ENCODE results near the gene SRPK2.
"Not testable (repeated sequence)": the region's sequence is repeated elsewhere in the genome, so short reads cannot be mapped to it uniquely, and the experiment has no call there.

Gene SRPK2

GRCh38 chr7:105304040-105304895, 84.5 kb downstream of the SRPK2 start:
- peak; percentile 100 for DNase-seq (ENCODE audit: low spot score)

DNA sequence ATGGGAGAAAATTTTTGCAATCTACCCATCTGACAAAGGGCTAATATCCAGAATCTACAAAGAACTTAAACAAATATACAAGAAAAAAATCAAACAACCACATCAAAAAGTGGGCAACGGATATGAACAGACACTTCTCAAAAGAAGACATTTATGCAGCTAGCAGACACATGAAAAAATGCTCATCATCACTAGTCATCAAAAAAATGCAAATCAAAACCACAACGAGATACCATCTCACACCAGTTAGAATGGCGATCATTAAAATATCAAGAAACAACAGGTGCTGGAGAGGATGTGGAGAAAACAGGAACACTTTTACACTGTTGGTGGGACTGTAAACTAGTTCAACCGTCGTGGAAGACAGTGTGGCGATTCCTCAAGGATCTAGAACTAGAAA, 88.1 kb downstream of the SRPK2 start:
- DNase-seq (ENCODE audit: low spot score) = peak; percentile 84

- DNase-seq (ENCODE audit: low spot score) = no peak
These were observed 90.3 kb downstream of the SRPK2 start for GRCh38 chr7:105298439-105298894.

DNA sequence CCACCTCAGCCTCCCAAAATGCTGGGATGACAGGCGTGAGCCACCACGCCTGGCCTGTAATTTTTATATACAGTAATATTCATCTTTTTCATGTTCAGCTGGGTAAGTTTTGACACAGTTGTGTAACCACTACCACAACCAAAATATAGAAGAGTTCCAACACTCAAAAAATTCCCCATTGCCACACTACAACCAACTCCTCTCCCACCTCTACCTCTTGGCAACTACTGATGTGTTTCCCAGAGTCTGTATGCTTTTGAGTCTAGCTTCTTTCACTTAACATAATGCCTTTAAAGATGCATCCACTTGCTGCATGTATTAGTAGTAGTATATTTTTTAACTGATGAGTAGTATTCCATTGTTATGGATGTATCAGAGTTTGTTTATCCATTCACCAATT, 90.7 kb downstream of the SRPK2 start:
- DNase-seq (ENCODE audit: low spot score) = no peak

- no peak for DNase-seq (ENCODE audit: low spot score)
These were observed 91.4 kb downstream of the SRPK2 start for GRCh38 chr7:105297309-105297708.

GRCh38 chr7:105296491-105296890, 92.2 kb downstream of the SRPK2 start:
- no peak for DNase-seq (ENCODE audit: low spot score)

GRCh38 chr7:105295596-105296352, 92.9 kb downstream of the SRPK2 start:
- no peak for DNase-seq (ENCODE audit: low spot score)

DNA sequence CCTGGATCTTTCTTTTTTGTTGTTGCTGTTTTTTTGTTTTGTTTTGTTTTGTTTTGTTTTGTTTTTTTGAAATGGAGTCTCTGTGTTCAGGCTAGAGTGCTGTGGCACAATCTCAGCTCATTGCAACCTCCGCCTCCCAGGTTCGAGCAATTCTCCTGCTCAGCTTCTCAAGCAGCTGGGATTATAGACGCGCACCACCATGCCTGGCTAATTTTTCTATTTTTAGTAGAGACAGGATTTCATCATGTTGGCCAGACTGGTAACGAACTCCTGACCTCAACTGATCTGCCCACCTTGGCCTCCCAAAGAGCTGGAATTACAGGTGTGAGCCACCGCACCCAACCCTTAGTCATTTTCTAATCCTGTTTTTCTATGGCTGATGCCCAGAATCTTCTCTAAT, 94.2 kb downstream of the SRPK2 start:
- DNase-seq (ENCODE audit: low spot score) = not testable (repeated sequence)

DNA sequence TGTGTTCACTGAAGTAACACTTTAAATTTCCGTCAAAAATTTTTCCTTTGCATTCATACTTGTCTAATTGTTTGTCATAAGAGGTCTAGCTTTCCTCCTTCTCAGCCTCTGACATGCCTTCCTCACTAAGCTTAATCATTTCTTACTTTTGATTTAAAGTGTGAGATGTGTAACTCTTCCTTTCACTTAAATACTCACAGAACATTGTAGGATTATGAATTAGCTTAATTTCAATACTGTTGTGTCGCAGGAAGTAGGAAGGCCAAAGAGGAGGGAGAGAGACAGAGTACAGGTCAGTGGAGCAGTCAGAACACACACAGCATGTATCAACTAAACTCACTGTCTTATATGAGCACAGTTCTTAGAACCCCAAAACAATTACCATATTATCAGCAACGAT, 99.0 kb downstream of the SRPK2 start:
- DNase-seq (ENCODE audit: low spot score) = no peak

DNA sequence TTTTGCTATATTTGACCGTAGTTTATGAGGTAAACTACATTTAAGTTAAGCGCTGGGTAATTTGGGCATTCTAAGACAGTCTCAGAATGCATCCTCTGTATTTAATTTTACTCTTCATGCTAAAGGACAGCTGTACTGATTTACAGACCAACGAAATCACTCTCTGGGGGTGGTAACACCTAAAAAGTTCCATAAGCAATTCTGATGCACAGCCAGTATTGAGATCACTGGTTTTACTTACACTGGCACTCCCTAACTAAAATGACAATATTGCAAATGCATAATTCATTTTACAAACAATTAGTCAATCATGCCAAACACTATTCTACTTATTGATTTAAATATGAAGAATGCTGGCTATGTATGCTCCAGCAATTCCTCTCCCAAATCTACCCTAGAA, 102.3 kb downstream of the SRPK2 start:
- DNase-seq (ENCODE audit: low spot score) = no peak

- DNase-seq (ENCODE audit: low spot score) = no peak
These were observed 103.4 kb downstream of the SRPK2 start for GRCh38 chr7:105285118-105285874.

DNA sequence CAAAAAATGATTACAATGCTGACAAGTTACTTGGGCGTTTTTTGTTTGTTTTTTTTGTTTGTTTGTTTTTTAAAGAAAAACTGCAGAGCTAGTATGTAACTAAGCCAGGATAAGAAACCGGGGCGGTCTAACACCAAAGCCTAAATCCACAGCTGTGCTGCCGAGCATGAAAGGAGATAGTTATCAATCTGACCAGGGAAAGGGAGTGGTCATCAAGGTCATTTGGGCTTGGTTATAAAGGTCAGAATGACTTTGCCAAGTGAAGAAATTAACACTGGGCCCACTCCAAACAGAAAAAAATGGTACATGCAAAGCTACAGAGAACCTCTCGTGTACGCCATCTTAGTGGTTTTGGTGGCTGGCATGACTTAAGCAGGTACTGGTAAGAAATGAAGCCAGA, 104.7 kb downstream of the SRPK2 start:
- DNase-seq (ENCODE audit: low spot score) = no peak

- no peak for DNase-seq (ENCODE audit: low spot score)
These were observed 106.8 kb downstream of the SRPK2 start for GRCh38 chr7:105281966-105282365.

DNA sequence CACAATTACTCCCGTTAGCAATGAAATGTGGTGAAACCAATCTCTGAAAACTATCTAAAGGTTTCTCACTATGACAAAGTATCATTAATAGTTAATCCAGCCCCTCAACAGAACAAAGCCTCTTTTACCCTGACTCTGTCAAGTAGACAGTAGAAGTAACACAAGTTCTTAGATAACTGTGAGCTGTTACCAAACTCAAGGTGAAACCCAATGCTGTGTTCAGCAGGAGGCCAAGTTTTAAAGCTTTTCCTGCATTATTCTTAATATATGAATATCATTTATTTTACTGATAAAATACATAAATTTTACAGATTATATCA, 109.1 kb downstream of the SRPK2 start:
- DNase-seq (ENCODE audit: low spot score) = no peak

- no peak for DNase-seq (ENCODE audit: low spot score)
These were observed 109.6 kb downstream of the SRPK2 start for GRCh38 chr7:105278973-105279687.

DNA sequence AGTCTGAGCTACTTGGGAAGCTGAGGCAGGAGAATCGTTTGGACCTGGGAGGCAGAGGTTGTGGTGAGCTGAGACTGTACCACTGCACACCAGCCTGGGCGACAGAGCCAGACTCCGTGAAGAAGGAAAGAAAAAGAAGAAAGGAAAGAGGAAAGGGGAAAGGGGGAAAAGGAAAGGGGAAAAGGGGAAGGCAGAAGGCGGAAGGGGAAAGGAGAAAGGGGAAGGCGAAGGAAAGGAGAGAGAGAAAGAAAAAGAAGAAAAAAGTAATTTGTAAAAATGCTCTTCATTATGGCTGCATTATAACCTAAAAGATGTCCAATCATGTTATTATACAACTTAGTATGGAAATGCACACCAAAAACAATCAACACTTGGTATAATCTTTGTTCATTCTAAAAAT, 110.2 kb downstream of the SRPK2 start:
- DNase-seq (ENCODE audit: low spot score) = no peak

DNA sequence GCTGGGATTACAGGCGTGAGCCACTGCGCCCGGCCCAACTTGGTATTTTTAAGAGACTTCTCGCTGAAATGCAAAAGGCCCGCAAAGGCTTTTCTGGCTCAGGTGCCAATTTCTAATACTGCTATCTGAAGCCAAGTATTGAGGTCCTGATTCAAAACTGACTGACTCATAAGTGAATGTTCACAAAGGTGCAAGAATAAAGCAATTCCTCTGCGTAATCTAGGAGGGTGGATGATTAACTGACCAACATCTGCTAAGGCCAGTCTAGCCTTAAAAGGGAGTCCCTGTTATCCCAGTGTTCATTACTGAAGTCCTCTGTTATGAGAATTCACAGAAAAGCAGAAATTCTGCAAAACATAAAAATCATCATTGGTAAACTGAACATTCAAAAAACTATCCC, 111.4 kb downstream of the SRPK2 start:
- no peak for DNase-seq (ENCODE audit: low spot score)

DNA sequence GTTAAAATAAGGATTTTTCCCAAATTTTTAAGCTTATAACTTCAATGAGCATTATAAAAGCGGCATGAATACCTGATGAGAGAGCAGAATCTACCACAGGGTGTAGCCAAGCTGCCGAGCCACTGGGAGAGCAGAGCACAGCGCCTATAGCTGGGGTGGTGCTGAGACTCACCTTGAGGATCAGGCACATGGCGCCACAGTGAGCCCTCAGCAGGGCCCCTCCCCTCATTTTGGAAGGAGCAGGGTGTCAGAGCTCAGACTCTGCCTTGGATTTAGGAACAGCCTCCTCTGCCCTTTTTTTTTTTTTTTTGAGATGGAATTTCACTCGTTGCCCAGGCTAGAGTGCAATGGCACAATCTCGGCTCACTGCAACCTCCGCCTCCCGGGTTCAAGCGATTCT, 118.6 kb downstream of the SRPK2 start:
- DNase-seq (ENCODE audit: low spot score) = no peak

DNA sequence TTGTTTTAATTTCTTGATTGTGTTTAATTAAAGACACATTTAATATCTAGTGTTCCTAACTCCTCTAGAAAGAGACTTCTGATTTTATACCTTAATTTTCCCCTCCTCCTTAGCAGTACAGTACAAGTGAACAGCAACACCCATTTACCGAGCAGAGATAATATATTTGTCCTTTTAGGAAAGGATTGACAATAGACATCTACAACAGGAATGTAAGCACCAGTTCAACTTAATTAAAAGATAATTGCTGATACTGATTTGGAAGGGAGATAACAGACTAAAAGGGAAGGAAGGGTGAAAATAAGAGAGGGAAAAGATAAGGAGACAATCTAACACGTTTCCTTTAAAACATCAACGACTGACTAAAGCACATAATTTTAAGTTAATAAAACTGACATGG, 119.3 kb downstream of the SRPK2 start:
- peak; percentile 52 for DNase-seq (ENCODE audit: low spot score)

GRCh38 chr7:105268511-105269392, 120.0 kb downstream of the SRPK2 start:
- peak; percentile 90 for DNase-seq (ENCODE audit: low spot score)

GRCh38 chr7:105268056-105268455, 120.7 kb downstream of the SRPK2 start:
- peak; percentile 75 for DNase-seq (ENCODE audit: low spot score)
